Activated T-cell treated with anti-CD3 and anti-CD28 coated beads, Interleukin-2, amount 50 U/mL, for 24 hours (primary cell): ENCODE data around the gene GNB4.

Experiments
- DNase-seq: peaks from one replicate; pipeline ENCODE4 v3.0.0-alpha.2; 2020
- H3K27ac Mint-ChIP-seq: 2 replicates; pipeline ENCODE4 v1.8.0; 2020; ENCODE audit warnings: mild to moderate bottlenecking, mixed read lengths
- H3K27me3 Mint-ChIP-seq: 2 replicates; pipeline ENCODE4 v1.8.0; 2020; ENCODE audit warnings: mixed read lengths
- H3K36me3 Mint-ChIP-seq: 2 replicates; pipeline ENCODE4 v1.8.0; 2020; ENCODE audit warnings: low read depth, mixed read lengths
- H3K4me1 Mint-ChIP-seq: 2 replicates; pipeline ENCODE4 v1.8.0; 2020; ENCODE audit warnings: low read depth, mixed read lengths
- H3K4me3 Mint-ChIP-seq: 2 replicates; pipeline ENCODE4 v1.8.0; 2020; ENCODE audit warnings: mild to moderate bottlenecking, moderate library complexity, mixed read lengths
- H3K9me3 Mint-ChIP-seq: 2 replicates; pipeline ENCODE4 v1.8.0; 2020; ENCODE audit warnings: mixed read lengths

Gene GNB4

GRCh38 chr3:179451265-179452175, at the start of gene GNB4:
GNB4 (minus strand) TSS chr3:179451470; CDS start chr3:179426200, 25,270 bp downstream.
- Mint-ChIP-seq H3K4me3 (peak within 1 kb of the TSS; percentile 75), H3K27me3 (peaks cover 85% of the 10 kb centered on the region), H3K27ac (peak within 1 kb of the TSS; percentile 63), H3K36me3 (no peaks in the 10 kb centered on the region), H3K4me1 (peaks cover 20% of the 10 kb centered on the region), H3K9me3 (no peaks in the 10 kb centered on the region)
- peak; percentile 62 for DNase-seq

GRCh38 chr3:179495483-179495882, 44.2 kb upstream of the GNB4 start:
- Mint-ChIP-seq H3K4me3 (no peak overlapping the region), H3K27me3 (no peaks in the 10 kb centered on the region), H3K36me3 (peaks cover 2% of the 10 kb centered on the region), H3K4me1 (no peaks in the 10 kb centered on the region), H3K27ac (no peak overlapping the region), H3K9me3 (peaks cover 56% of the 10 kb centered on the region)
- no peak for DNase-seq

GRCh38 chr3:179493260-179493659, 42.0 kb upstream of the GNB4 start:
- Mint-ChIP-seq H3K4me3 (no peak overlapping the region), H3K36me3 (peaks cover 2% of the 10 kb centered on the region), H3K27ac (no peak overlapping the region), H3K27me3 (peaks cover 3% of the 10 kb centered on the region), H3K9me3 (peaks cover 58% of the 10 kb centered on the region), H3K4me1 (no peaks in the 10 kb centered on the region)
- no peak for DNase-seq

DNA sequence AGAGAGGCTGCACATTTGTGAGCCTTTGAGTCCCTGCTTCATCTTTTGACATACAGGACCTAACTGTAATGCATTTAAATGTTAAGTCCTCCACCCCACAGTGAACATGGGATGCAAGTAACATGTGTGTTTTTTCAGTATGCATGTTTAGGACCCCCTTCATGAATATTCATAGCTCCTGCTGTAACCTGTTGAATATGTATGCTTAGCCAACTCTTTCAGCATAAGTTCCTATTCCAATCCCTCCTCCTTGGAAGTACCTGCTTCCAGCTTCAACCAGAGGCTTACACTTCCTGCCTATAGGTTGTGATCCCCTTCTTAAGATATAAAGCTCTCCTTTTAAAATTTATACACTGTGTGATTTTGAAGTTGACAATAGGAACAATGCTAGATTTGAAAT, 36.9 kb upstream of the GNB4 start:
- Mint-ChIP-seq H3K27ac (no peak overlapping the region), H3K4me3 (no peak overlapping the region), H3K9me3 (peaks cover 29% of the 10 kb centered on the region), H3K4me1 (no peaks in the 10 kb centered on the region), H3K36me3 (no peaks in the 10 kb centered on the region), H3K27me3 (peaks cover 11% of the 10 kb centered on the region)
- no peak for DNase-seq

DNA sequence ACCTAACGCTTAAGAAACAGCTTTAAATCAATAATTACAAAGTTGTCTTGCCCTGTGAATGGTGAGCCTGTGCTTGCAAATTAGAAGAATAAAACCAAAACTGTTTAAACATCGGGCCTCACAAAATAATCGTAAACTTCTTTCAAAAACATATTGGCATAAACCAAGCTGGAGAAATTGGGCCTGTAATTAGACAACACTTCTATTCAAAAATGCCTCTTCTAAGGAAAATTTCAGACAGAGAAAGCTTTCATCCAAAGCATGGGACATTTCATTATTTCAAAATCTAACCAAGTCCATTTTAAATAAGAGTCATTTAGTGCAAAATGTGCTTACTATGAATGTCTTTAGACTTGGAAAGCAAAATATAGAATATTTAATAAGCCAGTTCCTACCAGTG, 35.5 kb upstream of the GNB4 start:
- no peak for DNase-seq
- H3K36me3 Mint-ChIP-seq = no peaks in the 10 kb centered on the region
- peaks cover 19% of the 10 kb centered on the region for H3K9me3 Mint-ChIP-seq
- H3K27ac Mint-ChIP-seq = no peak overlapping the region
- no peak overlapping the region for H3K4me3 Mint-ChIP-seq
- no peaks in the 10 kb centered on the region for H3K4me1 Mint-ChIP-seq
- H3K27me3 Mint-ChIP-seq = peaks cover 11% of the 10 kb centered on the region

- Mint-ChIP-seq H3K27me3 (peaks cover 4% of the 10 kb centered on the region), H3K27ac (no peak overlapping the region), H3K9me3 (no peaks in the 10 kb centered on the region), H3K4me3 (no peak overlapping the region), H3K36me3 (no peaks in the 10 kb centered on the region), H3K4me1 (no peaks in the 10 kb centered on the region)
- DNase-seq = no peak
These were observed 31.6 kb upstream of the GNB4 start for GRCh38 chr3:179482857-179483256.

- no peak for DNase-seq
- H3K4me3 Mint-ChIP-seq = no peak overlapping the region
- peaks cover 6% of the 10 kb centered on the region for H3K4me1 Mint-ChIP-seq
- H3K9me3 Mint-ChIP-seq = no peaks in the 10 kb centered on the region
- no peak overlapping the region for H3K27ac Mint-ChIP-seq
- no peaks in the 10 kb centered on the region for H3K36me3 Mint-ChIP-seq
- no peaks in the 10 kb centered on the region for H3K27me3 Mint-ChIP-seq
These were observed 24.9 kb upstream of the GNB4 start for GRCh38 chr3:179476215-179476614.

GRCh38 chr3:179474480-179474879, 23.2 kb upstream of the GNB4 start:
- DNase-seq = no peak
- H3K27ac Mint-ChIP-seq = no peak overlapping the region
- H3K36me3 Mint-ChIP-seq = no peaks in the 10 kb centered on the region
- H3K27me3 Mint-ChIP-seq = no peaks in the 10 kb centered on the region
- H3K4me3 Mint-ChIP-seq = no peak overlapping the region
- H3K9me3 Mint-ChIP-seq = no peaks in the 10 kb centered on the region
- H3K4me1 Mint-ChIP-seq = peaks cover 6% of the 10 kb centered on the region

DNA sequence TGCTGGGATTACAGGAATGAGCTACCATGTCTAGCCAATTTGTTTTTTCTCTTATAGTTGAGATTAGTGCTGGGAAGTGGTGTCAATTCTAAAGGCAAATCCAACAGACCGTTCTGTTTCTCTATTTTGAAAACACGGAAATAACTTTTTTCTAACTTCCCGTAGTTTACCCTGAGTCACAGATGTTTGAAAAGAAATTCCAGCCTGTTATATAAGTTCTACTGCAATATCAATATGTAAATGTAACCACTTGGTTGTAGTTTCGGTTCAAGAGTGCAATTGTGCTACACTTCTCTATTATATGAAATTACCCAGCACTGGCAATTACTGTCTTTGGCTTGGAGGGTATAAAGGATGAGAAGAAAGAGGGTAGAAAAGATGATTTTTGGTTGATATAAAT, 22.3 kb upstream of the GNB4 start:
- Mint-ChIP-seq H3K27me3 (no peaks in the 10 kb centered on the region), H3K4me1 (peaks cover 6% of the 10 kb centered on the region), H3K36me3 (no peaks in the 10 kb centered on the region), H3K9me3 (no peaks in the 10 kb centered on the region), H3K4me3 (no peak overlapping the region), H3K27ac (no peak overlapping the region)
- no peak for DNase-seq

DNA sequence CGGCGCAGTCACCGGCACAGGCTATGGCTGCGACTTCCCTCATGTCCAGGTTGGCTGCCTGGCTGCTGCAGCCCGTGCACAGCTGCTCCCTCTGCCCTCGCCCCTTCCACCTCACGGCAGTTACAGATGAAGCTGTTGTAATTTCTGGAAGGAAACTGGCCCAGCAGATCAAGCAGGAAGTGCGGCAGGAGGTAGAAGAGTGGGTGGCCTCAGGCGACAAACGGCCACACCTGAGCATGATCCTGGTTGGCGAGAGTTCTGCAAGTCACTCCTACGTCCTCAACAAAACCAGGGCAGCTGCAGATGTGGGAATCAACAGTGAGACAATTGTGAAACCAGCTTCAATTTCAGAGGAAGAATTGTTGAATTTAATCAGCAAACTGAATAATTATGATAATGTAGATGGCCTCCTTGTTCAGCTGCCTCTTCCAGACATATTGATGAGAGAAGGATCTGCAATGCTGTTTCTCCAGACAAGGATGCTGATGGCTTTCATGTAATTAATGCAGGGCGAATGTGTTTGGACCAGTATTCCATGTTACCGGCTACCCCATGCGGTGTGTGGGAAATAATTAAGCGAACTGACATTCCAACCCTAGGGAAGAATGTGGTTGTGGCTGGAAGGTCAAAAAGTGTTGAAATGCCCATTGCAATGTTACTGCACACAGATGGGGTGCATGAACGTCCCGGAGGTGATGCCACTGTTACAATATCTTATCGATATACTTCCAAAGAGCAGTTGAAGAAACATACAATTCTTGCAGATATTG, 13.2 kb upstream of the GNB4 start:
- peak; percentile 29 for DNase-seq
- H3K27ac Mint-ChIP-seq = no peak overlapping the region
- peaks cover 12% of the 10 kb centered on the region for H3K27me3 Mint-ChIP-seq
- no peaks in the 10 kb centered on the region for H3K9me3 Mint-ChIP-seq
- H3K4me1 Mint-ChIP-seq = peaks cover 9% of the 10 kb centered on the region
- no peaks in the 10 kb centered on the region for H3K36me3 Mint-ChIP-seq
- H3K4me3 Mint-ChIP-seq = no peak overlapping the region

- Mint-ChIP-seq H3K27ac (no peak overlapping the region), H3K4me3 (no peak overlapping the region), H3K27me3 (peaks cover 19% of the 10 kb centered on the region), H3K4me1 (peaks cover 9% of the 10 kb centered on the region), H3K9me3 (no peaks in the 10 kb centered on the region), H3K36me3 (no peaks in the 10 kb centered on the region)
- no peak for DNase-seq
These were observed 12.0 kb upstream of the GNB4 start for GRCh38 chr3:179463319-179463718.

DNA sequence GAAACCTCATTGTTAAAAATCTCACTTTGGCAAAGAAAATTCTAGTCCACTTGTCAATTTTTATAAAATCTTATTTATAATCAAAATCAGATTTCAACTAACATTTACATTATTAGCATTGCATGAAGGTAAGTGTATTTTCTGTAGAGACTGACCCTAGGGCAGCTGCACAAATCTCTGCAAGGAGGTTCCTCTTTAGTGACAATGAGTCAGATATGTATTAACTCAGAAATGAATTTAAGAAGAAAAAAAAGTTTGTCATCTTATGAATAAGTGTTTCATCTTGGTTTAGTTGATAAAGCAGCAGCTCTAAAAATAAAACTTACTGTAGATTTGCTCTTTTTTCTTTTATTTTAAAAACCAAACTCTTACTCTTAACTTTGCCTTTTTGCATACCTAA, 9.0 kb upstream of the GNB4 start:
- Mint-ChIP-seq H3K27me3 (peaks cover 40% of the 10 kb centered on the region), H3K9me3 (no peaks in the 10 kb centered on the region), H3K4me1 (peaks cover 9% of the 10 kb centered on the region), H3K27ac (no peak overlapping the region), H3K4me3 (no peak overlapping the region), H3K36me3 (no peaks in the 10 kb centered on the region)
- DNase-seq = no peak

DNA sequence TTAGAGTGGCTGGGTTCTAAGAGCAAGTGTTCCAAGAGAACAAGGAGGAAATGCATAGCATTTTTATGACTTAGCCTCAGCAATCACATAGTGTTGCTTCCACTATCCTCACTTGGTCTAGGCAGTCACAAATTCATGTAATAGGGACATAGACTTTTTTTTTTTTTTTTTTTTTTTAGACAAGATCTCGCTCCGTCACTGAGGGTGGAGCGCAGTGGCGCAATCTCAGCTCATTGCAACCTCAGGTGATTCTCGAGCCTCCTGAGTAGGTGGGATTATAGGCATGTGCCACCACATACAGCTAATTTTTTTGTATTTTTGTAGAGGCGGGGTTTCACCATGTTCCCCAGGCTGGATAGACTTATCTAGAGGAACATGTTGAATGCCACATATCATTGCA, 4.7 kb upstream of the GNB4 start:
- Mint-ChIP-seq H3K9me3 (no peaks in the 10 kb centered on the region), H3K36me3 (no peaks in the 10 kb centered on the region), H3K4me1 (peaks cover 8% of the 10 kb centered on the region), H3K4me3 (no peak overlapping the region), H3K27me3 (peaks cover 68% of the 10 kb centered on the region), H3K27ac (no peak overlapping the region)
- no peak for DNase-seq

DNA sequence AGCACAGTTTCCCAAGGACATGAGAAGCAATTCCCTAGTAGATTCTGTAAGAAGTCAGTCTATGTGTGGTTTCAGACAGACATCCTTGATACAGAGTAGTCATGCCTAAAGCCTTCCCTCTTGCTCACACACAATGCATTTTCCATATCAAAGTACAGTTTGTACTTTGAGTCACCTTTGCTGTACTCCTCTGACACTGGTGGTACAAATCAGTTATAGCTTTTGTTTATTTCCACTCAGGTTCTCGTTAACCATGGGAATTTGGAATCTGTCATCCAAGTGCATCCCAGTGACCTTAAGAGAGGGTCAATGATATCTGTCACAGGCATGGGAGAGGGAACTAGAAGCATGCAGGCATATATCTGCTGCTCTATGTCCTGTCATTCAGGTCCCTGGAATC, 3.6 kb upstream of the GNB4 start:
- no peak for DNase-seq
- H3K9me3 Mint-ChIP-seq = no peaks in the 10 kb centered on the region
- H3K27ac Mint-ChIP-seq = no peak overlapping the region
- H3K36me3 Mint-ChIP-seq = no peaks in the 10 kb centered on the region
- peaks cover 77% of the 10 kb centered on the region for H3K27me3 Mint-ChIP-seq
- H3K4me1 Mint-ChIP-seq = peaks cover 17% of the 10 kb centered on the region
- no peak overlapping the region for H3K4me3 Mint-ChIP-seq

- Mint-ChIP-seq H3K9me3 (no peaks in the 10 kb centered on the region), H3K4me3 (no peak overlapping the region), H3K4me1 (peaks cover 20% of the 10 kb centered on the region), H3K36me3 (no peaks in the 10 kb centered on the region), H3K27ac (no peak overlapping the region), H3K27me3 (peaks cover 79% of the 10 kb centered on the region)
- no peak for DNase-seq
These were observed 2.7 kb upstream of the GNB4 start for GRCh38 chr3:179453967-179454366.
